HepG2 (cell line): ENCODE measurements around the gene MICB. TPM values are rescaled to one million over a fixed set of nuclear protein-coding genes. Genes with fewer than 3 reads are reported as not detected.

Source experiments
- PBX3 ChIP-seq: sonication (generic); formaldehyde crosslinking; IDR thresholded peaks from 2 replicates; pipeline ENCODE4 v1.8.1; 2023; ENCODE audit warnings: missing genetic modification reagents, inconsistent platforms, borderline replicate concordance
- RBAK ChIP-seq: sonication (generic); formaldehyde crosslinking; IDR thresholded peaks from 2 replicates; pipeline ENCODE4 v1.5.1; 2020; ENCODE audit warnings: mild to moderate bottlenecking, missing genetic modification reagents
- THAP7 ChIP-seq: sonication (generic); formaldehyde crosslinking; IDR thresholded peaks from 2 replicates; pipeline ENCODE4 v1.8.1; 2023; ENCODE audit warnings: mild to moderate bottlenecking, missing genetic modification reagents
- ZNF12 ChIP-seq: sonication (generic); formaldehyde crosslinking; IDR thresholded peaks from 2 replicates; pipeline ENCODE4 v1.5.0; 2020; ENCODE audit warnings: missing genetic modification reagents
- ZNF276 ChIP-seq: sonication (generic); formaldehyde crosslinking; IDR thresholded peaks from 2 replicates; pipeline ENCODE4 v1.4.0; 2020; ENCODE audit warnings: mild to moderate bottlenecking, low read depth, missing genetic modification reagents
- polyA plus RNA-seq, 8 experiments: library from polyadenylated mRNA; depleted of rRNA in 3 of 8; stranded (reverse) in 7 of 8; unstranded in 1 of 8; fragments of >200 nt; fragmentation: Illumina TruSeq in 4 of 8; extraction: Trizol in 4 of 8; gene quantifications; 2 replicates each; pipeline versions ENCODE4 v1.2.1 to v1.2.3, GENCODE V29; 2011 to 2016; ENCODE audit warnings: low read depth in 4 of 8, missing spikeins in 1 of 8, mixed read lengths in 1 of 8; ENCODE audit not compliant: insufficient read depth in 1 of 8
- total RNA-seq, 5 experiments: library from RNA; depleted of rRNA; stranded (reverse); fragments of >200 nt; fragmentation: Illumina TruSeq; extraction: Trizol; gene quantifications; 2 replicates each; pipeline ENCODE4 v1.2.3, GENCODE V29; 2016; ENCODE audit warnings: low read depth in 1 of 5

Gene MICB
- total and polyA plus RNA-seq, 2 of the 13 experiments (the other 11 are each of a cell fraction or from before 2014, with no cell fraction given), result 12.5 to 12.8 TPM

- TF ChIP-seq ZNF276 (CRISPR knock-in tag) (no peak; the same call in 1 of the 2 replicates), ZNF12 (CRISPR knock-in tag) (0 out of 2 replicates have a peak, but pooled peaks have one; percentile 46), RBAK (CRISPR knock-in tag) (no peak), THAP7 (0 out of 2 replicates have a peak, but pooled peaks have one; percentile 8), PBX3 (no peak)
These were observed 43.2 kb downstream of the MICB start (continued) for GRCh38 chr6:31541059-31541657.
